SHP77 (cell line): ENCODE data around the gene ZNF124.
"Not testable (repeated sequence)": the region's sequence is repeated elsewhere in the genome, so short reads cannot be mapped to it uniquely, and the experiment has no call there.

Experiments
- DNase-seq, 2 experiments: peaks; one replicate each; lab custom pipeline; 2025; lab: John Stamatoyannopoulos, UW

Gene ZNF124

GRCh38 chr1:247172996-247173395, 1.2 kb upstream of the ZNF124 start:
- no peak for DNase-seq

GRCh38 chr1:247171443-247171842, 377 bp downstream of the ZNF124 start:
- not testable (repeated sequence) for DNase-seq

GRCh38 chr1:247165674-247166073, 6.1 kb downstream of the ZNF124 start:
- no peak for DNase-seq

- no peak for DNase-seq
Observed at GRCh38 chr1:247164694-247165093, 7.1 kb downstream of the ZNF124 start.

GRCh38 chr1:247156787-247157232, 15.0 kb downstream of the ZNF124 start:
- DNase-seq, result no peak

- DNase-seq, result no peak
Observed at GRCh38 chr1:247147781-247148180, 24.0 kb downstream of the ZNF124 start.

- not testable (repeated sequence) for DNase-seq
Observed at GRCh38 chr1:247147120-247147519, 24.7 kb downstream of the ZNF124 start.

GRCh38 chr1:247146671-247147070, 25.1 kb downstream of the ZNF124 start:
- no peak for DNase-seq

GRCh38 chr1:247145279-247145678, 26.5 kb downstream of the ZNF124 start:
- no peak for DNase-seq

GRCh38 chr1:247139557-247139956, 32.3 kb downstream of the ZNF124 start:
- not testable (repeated sequence) for DNase-seq

GRCh38 chr1:247131236-247131635, 40.6 kb downstream of the ZNF124 start:
- no peak for DNase-seq

- not testable (repeated sequence) for DNase-seq
Observed at GRCh38 chr1:247127519-247128282, 44.1 kb downstream of the ZNF124 start.

GRCh38 chr1:247126601-247127000, 45.2 kb downstream of the ZNF124 start:
- DNase-seq, result not testable (repeated sequence)

GRCh38 chr1:247126166-247126565, 45.7 kb downstream of the ZNF124 start:
- DNase-seq, result not testable (repeated sequence)

GRCh38 chr1:247121382-247121781, 50.4 kb downstream of the ZNF124 start:
- DNase-seq, result no peak

GRCh38 chr1:247120408-247120668, 51.5 kb downstream of the ZNF124 start:
- DNase-seq, result not testable (repeated sequence)

- DNase-seq, result no peak
Observed at GRCh38 chr1:247119600-247120407, 52.0 kb downstream of the ZNF124 start.

- DNase-seq, result peak in 1 of 2 experiments; percentile 26
Observed at GRCh38 chr1:247118946-247119446, 52.8 kb downstream of the ZNF124 start.

- no peak for DNase-seq
Observed at GRCh38 chr1:247115545-247115944, 56.3 kb downstream of the ZNF124 start.

GRCh38 chr1:247115141-247115510, 56.7 kb downstream of the ZNF124 start:
- DNase-seq, result no peak

GRCh38 chr1:247114351-247115140, 57.3 kb downstream of the ZNF124 start:
- no peak for DNase-seq

- no peak for DNase-seq
Observed at GRCh38 chr1:247113733-247114271, 58.0 kb downstream of the ZNF124 start.
